Ectodermal cell (in vitro differentiated cells): ENCODE data around the gene CARD10. TPM values are rescaled to one million over a fixed set of nuclear protein-coding genes. Genes with fewer than 3 reads are reported as not detected.
A peak's percentile ranks its signal among the peaks of the same experiment; 100 is the strongest.

Source experiments
- H3K27ac ChIP-seq: 2 replicates; pipeline ENCODE4 v1.7.0; 2013; ENCODE audit warnings: mild to moderate bottlenecking, low read depth, low read length; ENCODE audit not compliant: insufficient read depth, poor library complexity, severe bottlenecking
- H3K27me3 ChIP-seq: 2 replicates; pipeline ENCODE4 v1.7.0; 2013; ENCODE audit warnings: mild to moderate bottlenecking, low read length; ENCODE audit not compliant: insufficient read depth, control insufficient read depth, poor library complexity, severe bottlenecking
- H3K36me3 ChIP-seq: one replicate; pipeline ENCODE4 v1.7.0; 2013; ENCODE audit warnings: low read length; ENCODE audit not compliant: control insufficient read depth, insufficient read depth
- H3K4me1 ChIP-seq: one replicate; pipeline ENCODE4 v1.7.0; 2013; ENCODE audit warnings: low read length; ENCODE audit not compliant: control insufficient read depth, insufficient read depth
- H3K4me3 ChIP-seq: 2 replicates; pipeline ENCODE4 v1.7.0; 2013; ENCODE audit warnings: low read depth, low read length, control low read depth; ENCODE audit not compliant: insufficient read depth
- H3K9me3 ChIP-seq: 2 replicates; pipeline ENCODE4 v1.7.0; 2013; ENCODE audit warnings: mild to moderate bottlenecking, low read length, moderate library complexity; ENCODE audit not compliant: control insufficient read depth
- WGBS, 2 experiments: methylation state at CpG; one replicate each; pipeline ENCODE4 v1.1.7; 2013; ENCODE audit warnings: missing lambda C conversion rate in 2 of 2; 5-methylcytosine and 5-hydroxymethylcytosine counted together
- polyA plus RNA-seq, 4 experiments: library from polyadenylated mRNA; stranded (reverse); fragments of 50-300 nt; gene quantifications; one replicate each; pipeline ENCODE4 v1.2.3, GENCODE V29; 2013

The CARD10 gene, protein sequence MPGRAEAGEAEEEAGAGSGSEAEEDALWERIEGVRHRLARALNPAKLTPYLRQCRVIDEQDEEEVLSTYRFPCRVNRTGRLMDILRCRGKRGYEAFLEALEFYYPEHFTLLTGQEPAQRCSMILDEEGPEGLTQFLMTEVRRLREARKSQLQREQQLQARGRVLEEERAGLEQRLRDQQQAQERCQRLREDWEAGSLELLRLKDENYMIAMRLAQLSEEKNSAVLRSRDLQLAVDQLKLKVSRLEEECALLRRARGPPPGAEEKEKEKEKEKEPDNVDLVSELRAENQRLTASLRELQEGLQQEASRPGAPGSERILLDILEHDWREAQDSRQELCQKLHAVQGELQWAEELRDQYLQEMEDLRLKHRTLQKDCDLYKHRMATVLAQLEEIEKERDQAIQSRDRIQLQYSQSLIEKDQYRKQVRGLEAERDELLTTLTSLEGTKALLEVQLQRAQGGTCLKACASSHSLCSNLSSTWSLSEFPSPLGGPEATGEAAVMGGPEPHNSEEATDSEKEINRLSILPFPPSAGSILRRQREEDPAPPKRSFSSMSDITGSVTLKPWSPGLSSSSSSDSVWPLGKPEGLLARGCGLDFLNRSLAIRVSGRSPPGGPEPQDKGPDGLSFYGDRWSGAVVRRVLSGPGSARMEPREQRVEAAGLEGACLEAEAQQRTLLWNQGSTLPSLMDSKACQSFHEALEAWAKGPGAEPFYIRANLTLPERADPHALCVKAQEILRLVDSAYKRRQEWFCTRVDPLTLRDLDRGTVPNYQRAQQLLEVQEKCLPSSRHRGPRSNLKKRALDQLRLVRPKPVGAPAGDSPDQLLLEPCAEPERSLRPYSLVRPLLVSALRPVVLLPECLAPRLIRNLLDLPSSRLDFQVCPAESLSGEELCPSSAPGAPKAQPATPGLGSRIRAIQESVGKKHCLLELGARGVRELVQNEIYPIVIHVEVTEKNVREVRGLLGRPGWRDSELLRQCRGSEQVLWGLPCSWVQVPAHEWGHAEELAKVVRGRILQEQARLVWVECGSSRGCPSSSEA
- 2.9 TPM for polyA plus RNA-seq (2013, experiment 1 of 4)
- 2.9 TPM for polyA plus RNA-seq (2013, experiment 2 of 4)
- 3.4 TPM for polyA plus RNA-seq (2013, experiment 3 of 4)
- polyA plus RNA-seq (2013, experiment 4 of 4), result 3.8 TPM

- Histone ChIP-seq H3K27me3 (peaks cover 46% of the 10 kb centered on the region), H3K36me3 (no peaks in the 10 kb centered on the region), H3K4me3 (peak within 1 kb of the TSS; percentile 33), H3K9me3 (no peaks in the 10 kb centered on the region), H3K27ac (no peak within 1 kb of the TSS), H3K4me1 (no peaks in the 10 kb centered on the region)
- WGBS, 2 experiments, result 4 to 5% methylated on average over 99 of the region's 99 CpGs
Measured at GRCh38 chr22:37519268-37520195, at the start of gene CARD10. CARD10 (minus strand) TSS chr22:37519415; CDS start chr22:37519200, 215 bp downstream.

- Histone ChIP-seq H3K9me3 (no peaks in the 10 kb centered on the region), H3K36me3 (no peaks in the 10 kb centered on the region), H3K4me3 (no peak overlapping the region), H3K4me1 (peaks cover 11% of the 10 kb centered on the region), H3K27me3 (no peaks in the 10 kb centered on the region), H3K27ac (no peak overlapping the region)
- WGBS, 2 experiments, result 91% methylated on average over 14 of the region's 14 CpGs
Measured at GRCh38 chr22:37568448-37569008, 49.3 kb upstream of the CARD10 start.

DNA sequence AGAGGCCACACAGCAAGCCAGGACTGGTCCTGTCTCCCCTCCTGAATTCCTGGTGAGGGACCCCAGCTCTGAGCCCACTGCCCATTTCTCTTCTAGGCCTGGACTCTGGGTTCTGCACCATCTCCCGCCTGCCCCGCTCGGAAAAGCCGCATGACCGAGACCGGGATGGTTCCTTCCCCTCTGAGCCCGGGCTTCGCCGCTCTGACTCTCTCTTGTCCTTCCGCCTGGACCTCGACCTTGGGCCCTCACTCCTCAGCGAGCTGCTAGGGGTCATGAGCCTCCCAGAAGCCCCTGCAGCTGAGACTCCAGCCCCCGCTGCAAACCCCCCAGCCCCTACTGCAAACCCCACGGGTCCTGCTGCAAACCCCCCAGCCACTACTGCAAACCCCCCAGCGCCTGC, 48.8 kb upstream of the CARD10 start:
- 92 to 94% methylated on average over 12 to 15 of the region's 15 CpGs for whole genome bisulfite sequencing, 2 experiments
- no peak overlapping the region for H3K27ac ChIP-seq
- no peaks in the 10 kb centered on the region for H3K27me3 ChIP-seq
- H3K36me3 ChIP-seq, result no peaks in the 10 kb centered on the region
- no peak overlapping the region for H3K4me3 ChIP-seq
- H3K9me3 ChIP-seq, result no peaks in the 10 kb centered on the region
- peaks cover 15% of the 10 kb centered on the region for H3K4me1 ChIP-seq

GRCh38 chr22:37566903-37567798, 47.9 kb upstream of the CARD10 start:
- H3K36me3 ChIP-seq, result no peaks in the 10 kb centered on the region
- H3K4me1 ChIP-seq, result peaks cover 16% of the 10 kb centered on the region
- no peak overlapping the region for H3K27ac ChIP-seq
- 59 to 63% methylated on average over 16 of the region's 16 CpGs for WGBS, 2 experiments
- H3K9me3 ChIP-seq, result no peaks in the 10 kb centered on the region
- H3K4me3 ChIP-seq, result no peak overlapping the region
- H3K27me3 ChIP-seq, result peaks cover 4% of the 10 kb centered on the region

DNA sequence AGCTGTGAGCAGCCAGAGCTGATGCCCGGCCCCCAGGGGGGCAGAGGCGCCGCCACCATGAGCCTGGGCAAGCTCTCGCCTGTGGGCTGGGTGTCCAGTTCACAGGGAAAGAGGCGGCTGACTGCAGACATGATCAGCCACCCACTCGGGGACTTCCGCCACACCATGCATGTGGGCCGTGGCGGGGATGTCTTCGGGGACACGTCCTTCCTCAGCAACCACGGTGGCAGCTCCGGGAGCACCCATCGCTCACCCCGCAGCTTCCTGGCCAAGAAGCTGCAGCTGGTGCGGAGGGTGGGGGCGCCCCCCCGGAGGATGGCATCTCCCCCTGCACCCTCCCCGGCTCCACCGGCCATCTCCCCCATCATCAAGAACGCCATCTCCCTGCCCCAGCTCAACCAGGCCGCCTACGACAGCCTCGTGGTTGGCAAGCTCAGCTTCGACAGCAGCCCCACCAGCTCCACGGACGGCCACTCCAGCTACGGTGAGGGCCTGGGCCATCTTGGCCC, 47.2 kb upstream of the CARD10 start:
- H3K27ac ChIP-seq, result no peak overlapping the region
- 93 to 95% methylated on average over 28 of the region's 28 CpGs for WGBS, 2 experiments
- peaks cover 20% of the 10 kb centered on the region for H3K4me1 ChIP-seq
- no peaks in the 10 kb centered on the region for H3K9me3 ChIP-seq
- H3K36me3 ChIP-seq, result no peaks in the 10 kb centered on the region
- peaks cover 11% of the 10 kb centered on the region for H3K27me3 ChIP-seq
- H3K4me3 ChIP-seq, result no peak overlapping the region

GRCh38 chr22:37565830-37566229, 46.6 kb upstream of the CARD10 start:
- H3K4me1 ChIP-seq, result peaks cover 20% of the 10 kb centered on the region
- no peak overlapping the region for H3K4me3 ChIP-seq
- no peaks in the 10 kb centered on the region for H3K9me3 ChIP-seq
- peaks cover 17% of the 10 kb centered on the region for H3K27me3 ChIP-seq
- H3K27ac ChIP-seq, result no peak overlapping the region
- H3K36me3 ChIP-seq, result no peaks in the 10 kb centered on the region
- WGBS, 2 experiments, result 92 to 93% methylated on average over 17 of the region's 17 CpGs

- Histone ChIP-seq H3K36me3 (no peaks in the 10 kb centered on the region), H3K27me3 (peaks cover 30% of the 10 kb centered on the region), H3K27ac (no peak overlapping the region), H3K4me3 (no peak overlapping the region), H3K4me1 (peaks cover 17% of the 10 kb centered on the region), H3K9me3 (no peaks in the 10 kb centered on the region)
- WGBS, 2 experiments, result 83 to 85% methylated on average over 7 of the region's 7 CpGs
Measured at GRCh38 chr22:37564111-37564711, 45.0 kb upstream of the CARD10 start.
